NCI-H2107 treated with DMSO at 0.1 percent for 48 hours (cell line): Measurements from ENCODE around the gene COG5.

Experiments used
- DNase-seq: peaks from one replicate; lab custom pipeline; 2025; ENCODE audit not compliant: unreplicated experiment; lab: John Stamatoyannopoulos, UW

COG5 gene

GRCh38 chr7:107396990-107397389 lies 166.7 kb downstream of the COG5 start:
- no peak for DNase-seq

- no peak for DNase-seq
Measured at GRCh38 chr7:107396081-107396480, 167.6 kb downstream of the COG5 start.

- DNase-seq: no peak
Measured at GRCh38 chr7:107394831-107395230, 168.9 kb downstream of the COG5 start.

GRCh38 chr7:107394276-107394675 lies 169.4 kb downstream of the COG5 start:
- DNase-seq: no peak

- no peak for DNase-seq
Measured at GRCh38 chr7:107392830-107393229, 170.9 kb downstream of the COG5 start.

GRCh38 chr7:107390916-107391315 lies 172.8 kb downstream of the COG5 start:
- no peak for DNase-seq

- no peak for DNase-seq
Measured at GRCh38 chr7:107388604-107389003, 175.1 kb downstream of the COG5 start.

GRCh38 chr7:107387573-107388219 lies 176.0 kb downstream of the COG5 start:
- no peak for DNase-seq

- DNase-seq: no peak
Measured at GRCh38 chr7:107387128-107387527, 176.6 kb downstream of the COG5 start.

GRCh38 chr7:107386548-107387102 lies 177.1 kb downstream of the COG5 start:
- DNase-seq: no peak

GRCh38 chr7:107384025-107384424 lies 179.7 kb downstream of the COG5 start:
- no peak for DNase-seq

- no peak for DNase-seq
Measured at GRCh38 chr7:107383203-107383602, 180.5 kb downstream of the COG5 start.

GRCh38 chr7:107381453-107381852 lies 182.3 kb downstream of the COG5 start:
- no peak for DNase-seq

- DNase-seq: no peak
Measured at GRCh38 chr7:107373354-107373753, 190.4 kb downstream of the COG5 start.

- no peak for DNase-seq
Measured at GRCh38 chr7:107372298-107372697, 191.4 kb downstream of the COG5 start.

GRCh38 chr7:107370816-107371215 lies 192.9 kb downstream of the COG5 start:
- DNase-seq: no peak

- no peak for DNase-seq
Measured at GRCh38 chr7:107364787-107365186, 198.9 kb downstream of the COG5 start.

GRCh38 chr7:107359520-107360316 lies 204.0 kb downstream of the COG5 start:
- DNase-seq: no peak

- DNase-seq: no peak
Measured at GRCh38 chr7:107355616-107356015, 208.1 kb downstream of the COG5 start.

- no peak for DNase-seq
Measured at GRCh38 chr7:107354640-107355039, 209.1 kb downstream of the COG5 start.

- no peak for DNase-seq
Measured at GRCh38 chr7:107353701-107354100, 210.0 kb downstream of the COG5 start.

- DNase-seq: no peak
Measured at GRCh38 chr7:107345898-107346297, 217.8 kb downstream of the COG5 start.
